ENCODE results near the gene AFF3. TPM values are rescaled to one million over a fixed set of nuclear protein-coding genes. Genes with fewer than 3 reads are reported as not detected.

AFF3 gene
- total and polyA plus RNA-seq, 2 of the 8 experiments (the other 6 are each of a cell fraction or from before 2014, with no cell fraction given) = 0.27 to 3.0 TPM

- no peak for TF ChIP-seq HDAC2 (IDR thresholded peaks at IDR 0.05; ENCODE audit: borderline replicate concordance in 1 of 2, low read depth in 2 of 2, low read length in 2 of 2)
- no peak for TF ChIP-seq MAX (IDR thresholded peaks at IDR 0.05)
- no peak for TF ChIP-seq BCL11A (IDR thresholded peaks at IDR 0.05; ENCODE audit: low read depth in 2 of 2, low read length in 2 of 2)
- TF ChIP-seq BRCA1 (IDR thresholded peaks at IDR 0.05; ENCODE audit: low read depth, low read length) = no peak
- TF ChIP-seq CHD7 (IDR thresholded peaks at IDR 0.05; ENCODE audit: insufficient replicate concordance, low read length) = no peak
- no peak for TF ChIP-seq ZNF274 (IDR thresholded peaks at IDR 0.05; ENCODE audit: borderline replicate concordance, extremely low read depth, low read length)
- TF ChIP-seq RNF2 (IDR thresholded peaks at IDR 0.05; ENCODE audit: borderline replicate concordance, low read depth, low read length, missing control alignments, poor library complexity, severe bottlenecking) = no peak
These were observed 140.3 kb downstream of the AFF3 start (continued) for GRCh38 chr2:100002059-100002458.
